IMR-90 (cell line): ENCODE results near the gene MLNR. TPM values are rescaled to one million over a fixed set of nuclear protein-coding genes. Genes with fewer than 3 reads are reported as not detected.

Source experiments
- ATAC-seq: fragments of 200-7000 bp; cut with Tn5 transposase; 2 replicates; pipeline ENCODE4 v1.9.1; 2020; ENCODE audit warnings: low read depth, mild to moderate bottlenecking, moderate library complexity
- BruUV-seq: library from RNA; stranded (reverse); fragments of 400-500 nt; replicated peaks from 2 replicates; lab custom pipeline; 2021; lab: Mats Ljungman, UMichigan
- CTCF ChIA-PET: fragments of 300-600 bp; formaldehyde crosslinking; extraction: SDS; loops from one replicate; lab custom pipeline; 2021; ENCODE audit warnings: antibody characterized with exemption; lab: Yijun Ruan, JAX
- POLR2A ChIA-PET: fragments of 300-600 bp; sonication (Branson Sonifier 250); formaldehyde crosslinking; loops from one replicate; lab custom pipeline; 2022; ENCODE audit warnings: antibody characterized with exemption; ENCODE audit not compliant: unreplicated experiment; lab: Charles Lee
- DNase-seq: peaks from one replicate; pipeline ENCODE4 v3.0.0; 2013
- H2AFZ ChIP-seq: replicated peaks from 2 replicates; pipeline ENCODE3; 2013; ENCODE audit warnings: low read length, mild to moderate bottlenecking; ENCODE audit not compliant: poor library complexity
- H2AK5ac ChIP-seq: 2 replicates; pipeline ENCODE4 v1.6.1; 2013; ENCODE audit warnings: low read depth, low read length, inconsistent platforms
- H2AK9ac ChIP-seq: replicated peaks from 2 replicates; pipeline ENCODE3; 2013; ENCODE audit warnings: mild to moderate bottlenecking, low read depth, low read length, moderate library complexity; ENCODE audit not compliant: poor library complexity
- H2BK120ac ChIP-seq: 2 replicates; pipeline ENCODE4 v1.6.1; 2013; ENCODE audit warnings: low read depth, low read length, inconsistent platforms
- H2BK15ac ChIP-seq: 3 replicates; pipeline ENCODE4 v1.6.1; 2013; ENCODE audit warnings: low read depth, low read length, inconsistent platforms
- H2BK20ac ChIP-seq: 2 replicates; pipeline ENCODE4 v1.6.1; 2013; ENCODE audit warnings: low read depth, mild to moderate bottlenecking, inconsistent platforms, low read length, moderate library complexity
- H2BK5ac ChIP-seq: 2 replicates; pipeline ENCODE4 v1.6.1; 2013; ENCODE audit warnings: mild to moderate bottlenecking, low read depth, low read length, inconsistent platforms; ENCODE audit not compliant: poor library complexity, severe bottlenecking
- H3K14ac ChIP-seq: replicated peaks from 2 replicates; pipeline ENCODE4 v1.6.1; 2013; ENCODE audit warnings: low read depth, low read length, inconsistent platforms
- H3K18ac ChIP-seq: 2 replicates; pipeline ENCODE4 v1.6.1; 2013; ENCODE audit warnings: low read depth, low read length, control low read depth
- H3K23ac ChIP-seq: 2 replicates; pipeline ENCODE4 v1.6.1; 2013; ENCODE audit warnings: low read depth, low read length, inconsistent platforms
- H3K27ac ChIP-seq: 2 replicates; pipeline ENCODE4 v1.5.1; 2013; ENCODE audit warnings: mild to moderate bottlenecking, control low read depth, low read length; ENCODE audit not compliant: insufficient read depth
- H3K27me3 ChIP-seq: 2 replicates; pipeline ENCODE4 v1.6.1; 2013; ENCODE audit warnings: low read length; ENCODE audit not compliant: control insufficient read depth, insufficient read depth
- H3K36me3 ChIP-seq: 2 replicates; pipeline ENCODE4 v1.6.1; 2013; ENCODE audit warnings: low read length, mixed read lengths; ENCODE audit not compliant: control insufficient read depth, insufficient read depth
- H3K4ac ChIP-seq: 2 replicates; pipeline ENCODE4 v1.6.1; 2013; ENCODE audit warnings: low read depth, low read length, inconsistent platforms
- H3K4me1 ChIP-seq: 2 replicates; pipeline ENCODE4 v1.6.1; 2013; ENCODE audit warnings: low read length, mixed read lengths; ENCODE audit not compliant: control insufficient read depth, insufficient read depth
- H3K4me2 ChIP-seq: 2 replicates; pipeline ENCODE4 v1.6.1; 2013; ENCODE audit warnings: low read depth, mild to moderate bottlenecking, control low read depth, low read length, moderate library complexity
- H3K4me3 ChIP-seq: 2 replicates; pipeline ENCODE4 v1.5.1; 2013; ENCODE audit warnings: low read depth, mild to moderate bottlenecking, control low read depth, low read length, moderate library complexity; ENCODE audit not compliant: insufficient read depth
- H3K56ac ChIP-seq: 2 replicates; pipeline ENCODE4 v1.6.1; 2013; ENCODE audit warnings: low read length, inconsistent platforms; ENCODE audit not compliant: insufficient read depth; ENCODE audit errors: extremely low read depth
- H3K79me1 ChIP-seq, 2 experiments: 2 replicates each; pipeline ENCODE4 v1.6.1; 2013; ENCODE audit warnings: low read length in 2 of 2, inconsistent platforms in 1 of 2, low read depth in 1 of 2
- H3K9ac ChIP-seq: 2 replicates; pipeline ENCODE4 v1.6.1; 2013; ENCODE audit warnings: low read depth, low read length, control low read depth
- H3K9me1 ChIP-seq: 2 replicates; pipeline ENCODE4 v1.6.1; 2013; ENCODE audit warnings: low read length, inconsistent platforms; ENCODE audit not compliant: insufficient read depth
- H3K9me3 ChIP-seq: 2 replicates; pipeline ENCODE4 v1.6.1; 2013; ENCODE audit warnings: low read length; ENCODE audit not compliant: control insufficient read depth, insufficient read depth
- H4K20me1 ChIP-seq: 2 replicates; pipeline ENCODE4 v1.6.1; 2013; ENCODE audit warnings: low read length, inconsistent platforms; ENCODE audit not compliant: insufficient read depth
- H4K5ac ChIP-seq: 2 replicates; pipeline ENCODE4 v1.6.1; 2013; ENCODE audit warnings: mild to moderate bottlenecking, low read depth, low read length, control low read depth
- H4K8ac ChIP-seq, 2 experiments: 2 replicates each; pipeline ENCODE4 v1.6.1; 2013; ENCODE audit warnings: low read depth in 2 of 2, low read length in 2 of 2, control low read depth in 1 of 2, inconsistent platforms in 1 of 2
- H4K91ac ChIP-seq: 2 replicates; pipeline ENCODE4 v1.6.1; 2013; ENCODE audit warnings: low read depth, low read length, inconsistent platforms; ENCODE audit not compliant: insufficient read depth
- MAFK ChIP-seq: IDR thresholded peaks from 2 replicates; pipeline ENCODE4 v1.6.1; 2012; ENCODE audit warnings: low read depth, low read length, improper control_type of control experiment
- NFE2L2 ChIP-seq: fragments of 150-350 bp; IDR thresholded peaks from 2 replicates; pipeline ENCODE4 v1.6.1; 2016; ENCODE audit warnings: low read depth, mild to moderate bottlenecking, low read length
- POLR2A ChIP-seq: IDR thresholded peaks from 2 replicates; pipeline ENCODE4 v1.6.1; 2012; ENCODE audit warnings: mild to moderate bottlenecking, low read depth, low read length
- RCOR1 ChIP-seq: IDR thresholded peaks from 2 replicates; pipeline ENCODE4 v1.6.1; 2012; ENCODE audit warnings: mild to moderate bottlenecking, low read length, improper control_type of control experiment; ENCODE audit not compliant: insufficient replicate concordance
- WGBS, 2 experiments: methylation state at CpG; one replicate each; pipeline versions ENCODE4 v1.1.5 to v1.1.7; 2013; ENCODE audit warnings: missing lambda C conversion rate in 2 of 2; ENCODE audit not compliant: insufficient read length in 1 of 2; ENCODE audit errors: extremely low coverage in 2 of 2; 5-methylcytosine and 5-hydroxymethylcytosine counted together
- dilution Hi-C: fragments of 300-500 bp; cut with HindIII; formaldehyde crosslinking; loops from one replicate; pipeline ENCODE4 v1.14.3; 2018; ENCODE audit warnings: low sequenced_read_pairs; ENCODE audit not compliant: unreplicated experiment
- in situ Hi-C: fragments of 300-500 bp; cut with MboI; formaldehyde crosslinking; loops from 3 replicates; pipeline ENCODE4 v1.14.3; 2019; ENCODE audit warnings: low sequenced_read_pairs, inconsistent platforms, mixed read lengths
- intact Hi-C: fragments of 100-400 bp; cut with micrococcal nuclease; formaldehyde crosslinking; loops from 2 replicates; pipeline ENCODE4 v1.10.0; 2022
- polyA plus RNA-seq, 3 experiments: library from polyadenylated mRNA; depleted of rRNA; stranded (reverse); fragments of >200 nt; gene quantifications; 2 replicates each; pipeline ENCODE4 v1.2.3, GENCODE V29; 2012; ENCODE audit warnings: low replicate concordance in 1 of 3
- total RNA-seq: library from RNA; depleted of rRNA; stranded (reverse); fragments of >200 nt; gene quantifications from 2 replicates; pipeline ENCODE4 v1.2.3, GENCODE V29; 2012
- TF ChIP-seq, protein P1 (sequence below): conservative IDR thresholded peaks from 2 replicates; pipeline ENCODE4 v1.5.1; 2012; ENCODE audit warnings: mild to moderate bottlenecking, low read depth, low read length, improper control_type of control experiment

MLNR gene
- total and polyA plus RNA-seq, 2 of the 4 experiments (the other 2 are of a cell fraction): not detected

DNA sequence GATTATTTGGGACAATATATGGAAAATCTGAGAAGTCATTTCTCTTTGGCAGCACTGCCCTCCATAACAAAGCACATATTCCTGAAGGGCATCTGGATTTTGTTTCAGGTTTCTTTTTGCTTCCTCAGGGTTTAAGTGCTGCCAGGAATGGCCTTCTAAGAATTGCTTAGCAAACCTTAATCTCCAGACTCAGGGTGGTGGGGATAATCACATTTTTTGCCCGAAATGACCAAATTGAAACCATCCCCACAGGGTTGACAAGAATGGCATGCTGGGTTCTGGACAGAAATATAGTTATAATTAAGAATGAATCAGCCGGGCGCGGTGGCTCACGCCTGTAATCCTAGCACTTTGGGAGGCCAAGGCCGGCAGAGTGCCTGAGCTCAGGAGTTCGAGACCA is 21.2 kb downstream of the MLNR start:
- H3K9ac ChIP-seq: no peak overlapping the region
- CTCF ChIA-PET: no interaction called here
- 89% methylated on average over 4 of the region's 7 CpGs; no CpG with 5 or more reads in 1 of the 2 experiments for WGBS, 2 experiments
- H2BK20ac ChIP-seq: no peak overlapping the region
- DNase-seq (no peak), ATAC-seq (no peak)
- TF ChIP-seq, protein P1, sequence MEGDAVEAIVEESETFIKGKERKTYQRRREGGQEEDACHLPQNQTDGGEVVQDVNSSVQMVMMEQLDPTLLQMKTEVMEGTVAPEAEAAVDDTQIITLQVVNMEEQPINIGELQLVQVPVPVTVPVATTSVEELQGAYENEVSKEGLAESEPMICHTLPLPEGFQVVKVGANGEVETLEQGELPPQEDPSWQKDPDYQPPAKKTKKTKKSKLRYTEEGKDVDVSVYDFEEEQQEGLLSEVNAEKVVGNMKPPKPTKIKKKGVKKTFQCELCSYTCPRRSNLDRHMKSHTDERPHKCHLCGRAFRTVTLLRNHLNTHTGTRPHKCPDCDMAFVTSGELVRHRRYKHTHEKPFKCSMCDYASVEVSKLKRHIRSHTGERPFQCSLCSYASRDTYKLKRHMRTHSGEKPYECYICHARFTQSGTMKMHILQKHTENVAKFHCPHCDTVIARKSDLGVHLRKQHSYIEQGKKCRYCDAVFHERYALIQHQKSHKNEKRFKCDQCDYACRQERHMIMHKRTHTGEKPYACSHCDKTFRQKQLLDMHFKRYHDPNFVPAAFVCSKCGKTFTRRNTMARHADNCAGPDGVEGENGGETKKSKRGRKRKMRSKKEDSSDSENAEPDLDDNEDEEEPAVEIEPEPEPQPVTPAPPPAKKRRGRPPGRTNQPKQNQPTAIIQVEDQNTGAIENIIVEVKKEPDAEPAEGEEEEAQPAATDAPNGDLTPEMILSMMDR: no peak
- no peak for TF ChIP-seq RCOR1
- no peak for TF ChIP-seq NFE2L2
- no peak for TF ChIP-seq POLR2A
- TF ChIP-seq MAFK: no peak
- H2BK15ac ChIP-seq: no peak overlapping the region
- H3K9me1 ChIP-seq: no peaks in the 10 kb centered on the region
- H3K27me3 ChIP-seq: no peaks in the 10 kb centered on the region; the same call in 1 of the 2 replicates
- H3K4me1 ChIP-seq: no peaks in the 10 kb centered on the region
- H2AK9ac ChIP-seq: no peak overlapping the region
- no peaks in the 10 kb centered on the region for H3K79me1 ChIP-seq
- H3K36me3 ChIP-seq: no peaks in the 10 kb centered on the region
- peaks cover 5% of the 10 kb centered on the region; the same call in 1 of the 2 replicates for H3K9me3 ChIP-seq
- no peak overlapping the region for H3K23ac ChIP-seq
- H2BK5ac ChIP-seq: no peak overlapping the region
- H4K20me1 ChIP-seq: no peaks in the 10 kb centered on the region
- H4K5ac ChIP-seq: no peak overlapping the region
- no peak overlapping the region for H4K8ac ChIP-seq
- no peak overlapping the region for H3K4me3 ChIP-seq
- no peak overlapping the region for H3K27ac ChIP-seq
- no peak overlapping the region for H4K91ac ChIP-seq
- no peak overlapping the region for H3K14ac ChIP-seq
- dilution Hi-C loops: no loop called here
- no peak overlapping the region for H3K4me2 ChIP-seq
- no peak overlapping the region for H2BK120ac ChIP-seq
- H3K18ac ChIP-seq: no peak overlapping the region
- H2AFZ ChIP-seq: no peak overlapping the region
- in situ Hi-C loops: no loop called here
- POLR2A ChIA-PET: no interaction called here
- H3K56ac ChIP-seq: no peak overlapping the region
- no peak overlapping the region for H2AK5ac ChIP-seq
- no peak overlapping the region for H3K4ac ChIP-seq
- BruUV-seq: no TSS peak
- intact Hi-C loops: loop anchor here (2.0 kb wide), 2 partner anchors 40 to 366 kb away; no protein-coding TSS in a partner anchor
